Tracheal epithelial cell (primary cell): ENCODE results near the gene LRRN3. TPM values are rescaled to one million over a fixed set of nuclear protein-coding genes. Genes with fewer than 3 reads are reported as not detected.

ENCODE experiments used
- total RNA-seq: library from RNA; depleted of rRNA; stranded (reverse); fragments of >200 nt; gene quantifications from 2 replicates; pipeline ENCODE4 v1.2.1, GENCODE V29; 2014

Gene LRRN3
- under 0.01 TPM in 1 of 2 replicates, not detected in the other for total RNA-seq

DNA sequence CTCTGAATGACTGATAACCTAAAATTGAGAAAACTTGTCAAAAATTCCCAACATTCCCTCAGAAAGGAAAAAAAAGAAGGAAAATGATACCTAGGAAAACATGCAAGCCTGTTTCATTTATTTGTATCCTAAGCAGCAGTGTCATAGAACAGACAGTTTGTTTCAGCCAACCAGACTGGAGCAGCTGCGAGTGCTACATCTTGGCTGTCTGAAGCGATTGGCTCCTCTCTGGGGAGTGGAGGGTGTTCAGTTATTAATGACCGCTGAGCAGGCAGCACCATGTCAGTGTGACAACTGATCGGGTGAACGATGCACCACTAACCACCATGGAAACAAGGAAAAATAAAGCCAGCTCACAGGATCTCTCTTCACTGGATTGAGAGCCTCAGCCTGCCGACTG lies at the start of gene LRRN3:
Gene LRRN3, plus strand, starts transcription at position 282 of the 400 bp plus-strand sequence. CDS start 31,646 bp downstream, outside the sequence.

